Ishikawa (cell line): Measurements from ENCODE around the gene HOXC9.

ENCODE experiments used
- CEBPB ChIP-seq: IDR thresholded peaks from 2 replicates; pipeline ENCODE4 v1.6.1; 2012
- CREB1 ChIP-seq: IDR thresholded peaks from 2 replicates; pipeline ENCODE4 v1.6.1; 2012; ENCODE audit warnings: low read depth
- EGR1 ChIP-seq: IDR thresholded peaks from 2 replicates; pipeline ENCODE4 v1.6.1; 2012
- EP300 ChIP-seq: IDR thresholded peaks from 2 replicates; pipeline ENCODE4 v1.6.1; 2012; ENCODE audit warnings: borderline replicate concordance
- FOXM1 ChIP-seq: IDR thresholded peaks from 2 replicates; pipeline ENCODE4 v1.6.1; 2012; ENCODE audit warnings: low read depth, borderline replicate concordance
- NFIC ChIP-seq: IDR thresholded peaks from 2 replicates; pipeline ENCODE4 v1.6.1; 2012
- RAD21 ChIP-seq: IDR thresholded peaks from 2 replicates; pipeline ENCODE4 v1.6.1; 2012; ENCODE audit warnings: low read depth
- REST ChIP-seq: IDR thresholded peaks from 2 replicates; pipeline ENCODE4 v1.6.1; 2012; ENCODE audit warnings: low read depth, mild to moderate bottlenecking
- TAF1 ChIP-seq: IDR thresholded peaks from 2 replicates; pipeline ENCODE4 v1.6.1; 2012; ENCODE audit warnings: low read depth, mild to moderate bottlenecking
- TCF12 ChIP-seq: IDR thresholded peaks from 2 replicates; pipeline ENCODE4 v1.6.1; 2012; ENCODE audit warnings: low read depth
- TEAD4 ChIP-seq: IDR thresholded peaks from 2 replicates; pipeline ENCODE4 v1.6.1; 2012
- USF1 ChIP-seq: IDR thresholded peaks from 2 replicates; pipeline ENCODE4 v1.6.1; 2012
- YY1 ChIP-seq: IDR thresholded peaks from 2 replicates; pipeline ENCODE4 v1.6.1; 2012; ENCODE audit warnings: low read depth
- ZBTB7A ChIP-seq: IDR thresholded peaks from 2 replicates; pipeline ENCODE4 v1.6.1; 2012; ENCODE audit warnings: low read depth
- TF ChIP-seq, protein P1 (sequence below): IDR thresholded peaks from 2 replicates; pipeline ENCODE4 v1.6.1; 2012

HOXC9 gene

DNA sequence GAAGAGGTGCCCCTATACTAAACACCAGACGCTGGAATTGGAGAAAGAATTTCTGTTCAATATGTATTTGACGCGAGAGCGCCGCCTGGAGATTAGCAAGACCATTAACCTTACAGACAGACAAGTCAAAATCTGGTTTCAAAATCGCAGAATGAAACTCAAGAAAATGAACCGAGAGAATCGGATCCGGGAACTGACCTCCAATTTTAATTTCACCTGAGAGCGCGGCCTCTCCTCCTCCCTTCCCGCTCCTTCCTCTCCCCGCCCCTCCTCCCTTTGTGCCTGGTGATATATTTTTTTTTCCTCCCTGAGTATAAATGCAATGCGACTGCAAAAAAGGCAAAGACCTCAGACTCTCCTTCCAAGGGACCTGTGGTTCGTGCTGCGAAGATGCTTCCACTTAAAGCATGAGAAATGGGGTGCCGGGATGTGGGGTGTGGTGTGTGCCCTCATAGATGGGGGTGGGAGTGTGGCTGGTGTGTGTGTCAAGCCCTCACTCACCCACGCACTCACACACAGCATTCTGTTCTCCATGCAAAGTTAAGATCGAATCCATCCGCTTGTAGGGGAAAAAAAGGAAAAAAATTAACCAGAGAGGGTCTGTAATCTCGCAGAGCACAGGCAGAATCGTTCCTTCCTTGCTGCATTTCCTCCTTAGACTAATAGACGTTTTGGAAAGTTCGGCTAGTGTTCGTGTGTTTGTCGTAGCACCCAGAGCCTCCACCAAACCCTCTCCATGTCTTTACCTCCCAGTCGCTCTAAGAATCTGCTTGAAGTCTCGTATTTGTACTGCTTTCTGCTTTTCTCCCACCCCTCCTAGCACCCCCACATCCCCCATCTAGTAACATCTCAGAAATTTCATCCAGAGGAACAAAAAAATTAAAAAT lies 10.5 kb upstream of the HOXC9 start:
- TF ChIP-seq ZBTB7A, result no peak
- peak; percentile 56 for TF ChIP-seq RAD21

- TF ChIP-seq EP300 (no peak), ZBTB7A (no peak)
These were observed 9.5 kb upstream of the HOXC9 start for GRCh38 chr12:53990311-53991076.

DNA sequence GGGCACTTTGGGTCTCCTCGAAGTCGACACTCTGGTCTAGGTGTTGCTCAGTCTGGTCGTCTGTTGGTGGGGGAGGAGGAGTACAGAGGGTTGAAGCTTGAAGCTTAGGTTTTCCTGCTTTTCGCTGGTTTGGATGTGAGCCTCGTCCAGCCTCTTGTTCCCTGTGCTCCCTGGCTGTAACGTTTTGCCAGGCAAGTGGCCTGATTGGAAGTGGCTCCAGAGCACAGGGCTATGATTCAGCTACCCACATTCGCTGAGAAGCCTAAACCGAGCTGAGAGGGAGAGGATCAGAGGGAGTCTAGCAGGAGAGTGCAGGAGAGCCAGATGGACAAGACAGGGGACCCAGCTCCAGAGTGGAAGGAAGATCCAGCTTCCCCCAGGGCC lies 8.9 kb upstream of the HOXC9 start:
- no peak for TF ChIP-seq NFIC
- no peak for TF ChIP-seq REST
- no peak for TF ChIP-seq TEAD4
- TF ChIP-seq EGR1, result no peak
- no peak for TF ChIP-seq ZBTB7A
- no peak for TF ChIP-seq CREB1
- no peak for TF ChIP-seq FOXM1
- no peak for TF ChIP-seq TCF12
- TF ChIP-seq, protein P1, sequence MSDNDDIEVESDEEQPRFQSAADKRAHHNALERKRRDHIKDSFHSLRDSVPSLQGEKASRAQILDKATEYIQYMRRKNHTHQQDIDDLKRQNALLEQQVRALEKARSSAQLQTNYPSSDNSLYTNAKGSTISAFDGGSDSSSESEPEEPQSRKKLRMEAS, result no peak
- no peak for TF ChIP-seq EP300

- TF ChIP-seq EGR1 (no peak), CEBPB (no peak), TAF1 (no peak), FOXM1 (no peak), REST (no peak), ZBTB7A (no peak), NFIC (no peak), RAD21 (no peak), CREB1 (no peak), USF1 (no peak), TCF12 (no peak), TEAD4 (no peak), YY1 (no peak), EP300 (no peak)
- TF ChIP-seq, protein P1, result no peak
These were observed 7.5 kb upstream of the HOXC9 start for GRCh38 chr12:53992377-53992889.

- TF ChIP-seq, protein P1, result no peak
- TF ChIP-seq TAF1 (no peak), NFIC (no peak), USF1 (no peak), REST (no peak), YY1 (no peak), TEAD4 (no peak), CEBPB (no peak), TCF12 (no peak), RAD21 (no peak), EP300 (no peak), CREB1 (no peak), EGR1 (no peak), ZBTB7A (no peak), FOXM1 (no peak)
These were observed 6.6 kb upstream of the HOXC9 start for GRCh38 chr12:53993162-53994008.
